Transverse colon (tissue), 4 donors: ENCODE results near the gene HIF3A. TPM values are rescaled to one million over a fixed set of nuclear protein-coding genes. Genes with fewer than 3 reads are reported as not detected.

Source experiments
- DNase-seq: peaks from one replicate; pipeline ENCODE4 v3.0.0-alpha.2; 2019
- H3K27ac ChIP-seq, 4 donors: fragments of 200-600 bp; sonication (generic); 2 replicates each; pipeline ENCODE4 v1.5.1; 2016 to 2018; ENCODE audit warnings: inconsistent platforms in 4 of 4
- H3K27me3 ChIP-seq: fragments of 200-600 bp; sonication (generic); 2 replicates; pipeline ENCODE4 v1.5.1; 2017; ENCODE audit warnings: inconsistent platforms
- H3K36me3 ChIP-seq, 4 donors: fragments of 200-600 bp; sonication (generic); 2 replicates each; pipeline ENCODE4 v1.5.1; 2017 to 2019; ENCODE audit warnings: inconsistent platforms in 4 of 4
- H3K4me1 ChIP-seq, 4 donors: fragments of 200-600 bp; sonication (generic); 2 replicates each; pipeline ENCODE4 v1.5.1; 2017 to 2020; ENCODE audit warnings: inconsistent platforms in 4 of 4
- H3K4me3 ChIP-seq, 4 donors: fragments of 200-600 bp; sonication (generic); 1 replicate in 1 of 4; 2 replicates in 3 of 4; pipeline versions ENCODE4 v1.5.1 to v1.6.1; 2017 to 2019; ENCODE audit warnings: inconsistent platforms in 4 of 4
- H3K9me3 ChIP-seq, 2 donors: fragments of 200-600 bp; sonication (generic); 2 replicates each; pipeline ENCODE4 v1.5.1; 2017 to 2019; ENCODE audit warnings: inconsistent platforms in 2 of 2
- EP300 ChIP-seq: sonication (generic); formaldehyde crosslinking; IDR thresholded peaks from one replicate; pipeline ENCODE4 v1.6.1; 2017; ENCODE audit warnings: antibody characterized with exemption, low read depth
- POLR2A ChIP-seq: fragments of 450-650 bp; IDR thresholded peaks from one replicate; pipeline ENCODE4 v1.6.1; 2016; ENCODE audit warnings: antibody characterized with exemption, mild to moderate bottlenecking, moderate library complexity
- POLR2AphosphoS5 ChIP-seq, 3 donors: sonication (generic); formaldehyde crosslinking; IDR thresholded peaks; one replicate each; pipeline ENCODE4 v1.6.1; 2016; ENCODE audit warnings: antibody characterized with exemption in 3 of 3
- WGBS, 2 donors: methylation state at CpG; one replicate each; pipeline ENCODE4 v1.1.5; 2018; ENCODE audit warnings: low coverage in 1 of 2; 5-methylcytosine and 5-hydroxymethylcytosine counted together
- in situ Hi-C, 4 donors: fragments of 200-750 bp; cut with MboI; loops; one replicate each; pipeline versions ENCODE4 v1.15.0 to v1.15.1; 2017; ENCODE audit warnings: low sequenced_read_pairs in 3 of 4, low pct_ligation_motif_present in 1 of 4, low pct_unique_long_range_greater_than_20kb in 1 of 4
- intact Hi-C: fragments of 100-400 bp; cut with DNase I; formaldehyde crosslinking; loops from one replicate; pipeline ENCODE4 v1.15.1; 2023; ENCODE audit warnings: low total_unique reads
- total RNA-seq, 4 donors: library from RNA; depleted of rRNA; stranded (reverse); fragments of >200 nt; gene quantifications; one replicate each; pipeline ENCODE4 v1.1.0, GENCODE V29; 2016
- TF ChIP-seq, protein P1 (sequence below), 5 experiments: fragments of 200-600 bp in 3 of 5; fragments of 450-650 bp in 2 of 5; sonication (generic) in 3 of 5; IDR thresholded peaks; 1 replicate in 2 of 5; 2 replicates in 3 of 5; pipeline ENCODE4 v1.5.1; 2016 to 2017; ENCODE audit warnings: antibody characterized with exemption in 5 of 5, inconsistent platforms in 3 of 5, mild to moderate bottlenecking in 2 of 5, moderate library complexity in 1 of 5

HIF3A gene
- total RNA-seq, 4 donors from 2014 or later = 37.7 to 227 (median 97.5) TPM

DNA sequence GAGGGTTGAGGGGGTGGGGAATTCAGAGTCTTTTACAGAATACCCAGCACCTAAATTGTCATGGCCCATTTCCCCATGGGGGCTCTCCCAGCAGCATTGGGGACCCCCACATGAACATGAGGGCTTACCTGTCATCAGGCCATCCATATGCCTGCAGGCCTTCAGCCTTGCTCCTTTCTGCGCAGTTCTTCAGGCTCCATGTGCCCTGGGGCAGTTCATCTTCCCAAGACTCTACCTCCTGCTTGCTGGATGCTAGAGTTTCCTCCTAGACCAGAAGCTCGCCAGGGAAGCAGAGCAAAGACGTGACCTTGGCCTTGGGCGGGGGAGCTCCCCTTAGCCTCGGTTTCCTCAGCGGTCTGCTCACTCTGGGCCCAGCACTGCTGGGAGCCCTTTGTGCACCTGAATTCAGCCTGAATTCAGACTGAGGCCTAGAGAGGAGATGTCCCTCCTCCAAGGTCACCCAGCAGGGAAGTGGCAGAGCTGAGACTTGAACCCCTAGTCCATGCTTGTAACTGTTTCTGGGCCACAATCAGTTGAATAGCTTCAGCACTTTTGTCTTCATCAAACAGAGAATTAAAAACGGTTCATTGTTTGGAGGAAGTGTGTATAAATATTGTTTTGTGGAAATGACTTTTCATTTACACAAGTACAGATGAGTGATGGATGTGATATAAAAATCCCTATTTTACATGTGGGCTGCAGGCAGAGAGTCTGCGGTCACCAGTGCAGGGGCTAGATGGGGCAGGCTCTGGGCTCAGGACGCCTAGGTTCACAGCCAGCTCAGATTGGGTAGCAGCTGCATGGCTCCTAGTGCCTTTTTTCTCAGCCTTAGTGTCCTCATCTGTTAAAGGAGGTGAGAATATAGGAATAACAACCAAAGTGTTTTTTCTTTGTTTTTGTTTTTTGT, 59.6 kb downstream of the HIF3A start:
- in situ Hi-C loops = no loop called here
- Histone ChIP-seq H3K9me3 (no peaks in the 10 kb centered on the region), H3K4me3 (no peak overlapping the region), H3K4me1 (peaks cover 8 to 12% (median 10%) of the 10 kb centered on the region in 4 donors), H3K27me3 (no peaks in the 10 kb centered on the region), H3K27ac (no peak overlapping the region), H3K36me3 (peaks cover 0 to 16% (median 6%) of the 10 kb centered on the region in 4 donors)
- WGBS, 2 donors = 66 to 89% methylated on average over 5 to 9 of the region's 9 CpGs
- intact Hi-C loops = no loop called here
- TF ChIP-seq POLR2A (no peak), POLR2AphosphoS5 (IDR thresholded peaks at IDR 0.05) (no peak), EP300 (no peak)
- TF ChIP-seq, protein P1, sequence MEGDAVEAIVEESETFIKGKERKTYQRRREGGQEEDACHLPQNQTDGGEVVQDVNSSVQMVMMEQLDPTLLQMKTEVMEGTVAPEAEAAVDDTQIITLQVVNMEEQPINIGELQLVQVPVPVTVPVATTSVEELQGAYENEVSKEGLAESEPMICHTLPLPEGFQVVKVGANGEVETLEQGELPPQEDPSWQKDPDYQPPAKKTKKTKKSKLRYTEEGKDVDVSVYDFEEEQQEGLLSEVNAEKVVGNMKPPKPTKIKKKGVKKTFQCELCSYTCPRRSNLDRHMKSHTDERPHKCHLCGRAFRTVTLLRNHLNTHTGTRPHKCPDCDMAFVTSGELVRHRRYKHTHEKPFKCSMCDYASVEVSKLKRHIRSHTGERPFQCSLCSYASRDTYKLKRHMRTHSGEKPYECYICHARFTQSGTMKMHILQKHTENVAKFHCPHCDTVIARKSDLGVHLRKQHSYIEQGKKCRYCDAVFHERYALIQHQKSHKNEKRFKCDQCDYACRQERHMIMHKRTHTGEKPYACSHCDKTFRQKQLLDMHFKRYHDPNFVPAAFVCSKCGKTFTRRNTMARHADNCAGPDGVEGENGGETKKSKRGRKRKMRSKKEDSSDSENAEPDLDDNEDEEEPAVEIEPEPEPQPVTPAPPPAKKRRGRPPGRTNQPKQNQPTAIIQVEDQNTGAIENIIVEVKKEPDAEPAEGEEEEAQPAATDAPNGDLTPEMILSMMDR (IDR thresholded peaks at IDR 0.05) = no peak
- no peak for DNase-seq

DNA sequence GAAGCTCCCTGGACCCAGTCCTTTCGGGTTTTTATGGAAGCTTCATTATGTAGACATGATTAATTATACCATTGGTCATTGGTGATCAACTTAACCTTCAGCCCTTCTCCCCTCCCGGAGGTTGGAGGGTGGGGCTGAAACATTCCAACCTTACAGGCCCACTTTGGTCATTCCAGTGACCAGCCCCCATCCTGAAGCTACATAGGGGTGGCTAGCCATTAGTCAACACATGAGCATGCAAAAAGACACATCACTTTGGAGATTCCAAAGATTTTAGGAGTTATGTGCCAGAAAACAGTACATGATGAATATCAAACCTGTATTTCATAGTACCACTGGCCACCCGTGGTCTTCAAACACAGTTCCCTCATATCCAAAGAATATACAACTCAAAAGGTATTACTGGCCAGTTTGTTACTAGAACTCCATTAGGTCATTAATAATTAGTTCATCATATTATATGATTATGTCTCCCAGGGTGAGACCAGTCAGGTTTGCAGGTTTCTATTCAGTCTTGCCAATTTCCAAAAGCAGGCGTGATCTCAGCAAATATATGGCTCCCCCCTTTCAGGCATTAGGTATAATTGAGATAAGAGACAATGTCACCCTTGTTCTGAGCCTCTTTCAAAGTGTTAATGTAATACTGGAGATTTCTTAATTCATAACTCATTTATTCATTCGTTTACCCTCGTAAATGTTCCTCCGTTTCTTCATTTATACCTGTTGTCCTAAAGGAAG, 61.2 kb downstream of the HIF3A start:
- no peak for DNase-seq
- Histone ChIP-seq H3K27ac (no peak overlapping the region), H3K4me1 (peaks cover 0 to 4% (median 2%) of the 10 kb centered on the region in 4 donors), H3K27me3 (no peaks in the 10 kb centered on the region), H3K36me3 (peaks cover 0 to 16% (median 6%) of the 10 kb centered on the region in 4 donors), H3K4me3 (no peak overlapping the region), H3K9me3 (no peaks in the 10 kb centered on the region)
- in situ Hi-C loops (no loop called here), intact Hi-C loops (no loop called here)
- 75 to 78% methylated on average over 6 to 7 of the region's 7 CpGs for WGBS, 2 donors
- TF ChIP-seq POLR2A = no peak
- TF ChIP-seq, protein P1 (IDR thresholded peaks at IDR 0.05) = no peak
- TF ChIP-seq POLR2AphosphoS5 (IDR thresholded peaks at IDR 0.05) = no peak
- no peak for TF ChIP-seq EP300

DNA sequence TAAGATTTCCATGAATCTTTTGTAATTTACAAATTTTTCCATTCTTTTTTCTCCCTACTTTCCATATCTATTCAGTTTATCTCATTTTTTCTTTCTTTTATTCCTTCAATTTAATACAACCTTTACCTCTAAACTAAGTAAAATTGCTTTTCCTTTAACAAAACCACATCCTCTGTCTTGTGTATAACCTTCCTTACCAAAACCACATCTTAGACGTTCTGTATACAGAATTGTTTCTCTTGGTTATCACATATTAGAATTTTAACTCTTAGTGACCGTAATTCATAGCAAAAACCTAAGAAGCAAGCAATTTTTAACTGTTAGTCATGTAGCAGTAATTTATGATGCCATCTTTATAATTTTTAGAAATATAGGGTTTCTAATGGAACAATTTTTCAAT, 65.1 kb downstream of the HIF3A start:
- WGBS, 2 donors = 63 to 100% methylated on average over 1 to 2 of the region's 2 CpGs
- peaks cover 0 to 4% (median 0%) of the 10 kb centered on the region in 4 donors for H3K36me3 ChIP-seq
- in situ Hi-C loops = no loop called here
- intact Hi-C loops = no loop called here
- H3K4me1 ChIP-seq = no peaks in the 10 kb centered on the region
- TF ChIP-seq POLR2A (no peak), EP300 (no peak), POLR2AphosphoS5 (IDR thresholded peaks at IDR 0.05) (no peak)
- TF ChIP-seq, protein P1 (IDR thresholded peaks at IDR 0.05) = no peak
- H3K27me3 ChIP-seq = no peaks in the 10 kb centered on the region
- no peak overlapping the region for H3K4me3 ChIP-seq
- H3K9me3 ChIP-seq = no peaks in the 10 kb centered on the region
- H3K27ac ChIP-seq = no peak overlapping the region
- DNase-seq = no peak

DNA sequence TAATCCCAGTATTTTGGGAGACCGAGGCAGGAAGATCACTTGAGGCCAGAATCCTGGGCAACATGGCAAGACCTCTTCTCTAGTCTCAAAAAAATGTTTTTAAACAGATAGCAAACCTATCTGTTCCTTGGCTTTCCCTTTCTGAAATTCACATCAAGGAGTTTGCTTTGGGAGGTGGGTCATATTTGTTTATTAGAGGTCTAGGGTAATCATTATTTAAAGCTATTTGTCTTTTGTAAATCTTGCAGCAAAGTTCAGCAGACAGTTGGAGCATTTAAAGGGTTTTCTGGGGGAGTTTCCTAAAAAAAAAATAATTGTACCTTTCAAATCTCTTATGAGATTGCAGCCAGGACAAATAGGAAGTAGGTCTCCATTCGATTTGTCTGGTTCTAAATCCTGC, 67.5 kb downstream of the HIF3A start:
- TF ChIP-seq POLR2AphosphoS5 (IDR thresholded peaks at IDR 0.05) (no peak), POLR2A (no peak), EP300 (no peak)
- TF ChIP-seq, protein P1 (IDR thresholded peaks at IDR 0.05) = no peak

More for the DNA sequence above, 67.5 kb downstream of the HIF3A start:
- Histone ChIP-seq H3K27ac (no peak overlapping the region), H3K36me3 (no peaks in the 10 kb centered on the region), H3K4me3 (no peak overlapping the region), H3K9me3 (no peaks in the 10 kb centered on the region), H3K4me1 (no peaks in the 10 kb centered on the region), H3K27me3 (no peaks in the 10 kb centered on the region)
- intact Hi-C loops = no loop called here
- DNase-seq = no peak
- in situ Hi-C loops = no loop called here
- 83 to 93% methylated on average over 2 of the region's 2 CpGs for WGBS, 2 donors
